CD4-positive, alpha-beta T cell treated with Interleukin-4 for 4 hours (primary cell): Measurements from ENCODE around the gene CHTF8.
"Not testable (repeated sequence)": the region's sequence is repeated elsewhere in the genome, so short reads cannot be mapped to it uniquely, and the experiment has no call there.

ENCODE experiments used
- DNase-seq: peaks from one replicate; pipeline ENCODE4 v3.0.0-alpha.2; 2020

CHTF8 gene

GRCh38 chr16:69138608-69139007, 6.2 kb upstream of the CHTF8 start:
- DNase-seq = no peak

DNA sequence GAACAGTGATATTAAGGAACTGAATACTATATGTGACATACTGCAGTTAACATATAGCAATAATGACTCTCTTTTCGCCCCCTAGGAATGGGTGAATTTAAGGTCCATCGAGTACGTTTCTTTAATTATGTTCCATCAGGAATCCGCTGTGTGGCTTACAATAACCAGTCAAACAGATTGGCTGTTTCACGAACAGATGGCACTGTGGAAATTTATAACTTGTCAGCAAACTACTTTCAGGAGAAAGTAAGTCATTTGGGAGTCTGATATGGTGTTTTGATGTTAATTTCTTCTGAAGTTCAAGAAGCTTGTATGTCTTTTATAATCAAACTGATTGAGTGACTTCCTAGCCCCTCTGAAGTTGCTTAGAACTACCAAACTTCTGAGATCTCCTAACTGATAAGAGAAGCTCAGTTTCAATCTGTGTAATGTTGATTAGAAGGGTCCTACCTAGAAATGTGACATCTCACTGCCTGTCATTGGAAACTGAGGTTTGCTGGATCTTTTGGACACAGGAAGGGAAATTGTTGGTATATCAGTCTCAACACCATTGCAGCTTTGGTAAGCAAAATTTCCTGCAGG, 1.1 kb upstream of the CHTF8 start:
- no peak for DNase-seq

DNA sequence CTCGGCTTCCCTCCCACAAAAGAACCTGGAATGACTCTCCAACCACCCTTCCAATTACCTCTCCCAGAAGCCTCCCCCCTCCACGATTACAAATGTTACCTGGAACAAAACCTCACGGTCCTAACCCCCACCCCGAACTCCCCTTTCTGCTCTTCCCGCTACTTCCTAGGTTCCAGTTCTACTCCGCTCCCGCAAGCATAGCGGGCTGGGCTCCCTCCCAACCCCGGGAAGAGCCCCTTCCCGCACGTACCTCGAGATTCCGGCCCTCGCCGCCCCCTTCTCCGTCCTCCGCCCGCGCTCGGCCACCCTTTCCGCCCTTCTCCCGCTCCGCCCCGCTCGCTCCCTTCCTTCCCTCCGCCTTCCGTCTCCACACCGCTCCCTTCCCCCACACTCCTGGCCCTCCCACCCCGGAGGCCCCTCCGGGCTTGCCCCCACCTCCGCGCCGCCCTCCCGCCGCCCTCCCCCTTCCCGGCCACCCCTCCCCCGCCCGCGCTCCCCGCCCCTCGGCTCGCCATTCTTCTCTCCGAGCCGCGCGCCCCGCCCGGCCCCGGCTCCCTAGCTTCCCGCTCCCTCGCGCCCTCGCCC, 457 bp downstream of the CHTF8 start:
- peak; percentile 55 for DNase-seq

DNA sequence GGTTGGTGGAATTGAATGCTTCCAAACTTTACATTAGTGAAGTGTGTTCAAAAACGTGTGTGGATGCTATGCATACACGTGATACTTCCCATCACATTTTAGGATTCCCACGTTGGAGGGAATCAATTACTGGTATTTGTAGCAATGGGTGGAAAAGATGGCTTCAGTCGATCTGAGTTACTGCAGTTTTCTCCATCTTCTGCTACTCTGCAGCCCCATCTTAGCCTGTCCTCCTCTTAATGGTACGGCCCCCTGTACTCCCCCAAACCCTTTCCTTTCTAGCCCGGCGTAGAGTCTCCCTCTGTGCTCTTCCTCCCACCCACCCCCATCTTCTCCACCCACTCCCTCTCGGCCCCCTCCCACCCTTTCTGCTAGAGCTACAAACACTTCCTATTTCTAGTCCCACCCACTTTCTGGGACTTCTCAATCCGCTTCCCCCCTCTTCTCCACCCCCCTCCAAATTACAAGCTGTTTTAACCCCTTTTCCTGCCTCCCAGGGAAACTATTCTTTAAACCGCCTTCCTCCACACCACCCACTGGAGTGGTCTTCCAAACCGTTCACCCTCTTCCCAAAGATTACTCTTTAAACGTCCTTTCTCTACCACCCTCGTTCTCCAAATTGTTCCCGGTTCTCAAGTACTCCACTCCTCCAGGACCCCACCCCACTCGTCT, 1.1 kb downstream of the CHTF8 start:
- DNase-seq = no peak

GRCh38 chr16:69130461-69130860, 1.9 kb downstream of the CHTF8 start:
- no peak for DNase-seq

- DNase-seq = no peak
Measured at GRCh38 chr16:69127966-69128510, 4.3 kb downstream of the CHTF8 start.

DNA sequence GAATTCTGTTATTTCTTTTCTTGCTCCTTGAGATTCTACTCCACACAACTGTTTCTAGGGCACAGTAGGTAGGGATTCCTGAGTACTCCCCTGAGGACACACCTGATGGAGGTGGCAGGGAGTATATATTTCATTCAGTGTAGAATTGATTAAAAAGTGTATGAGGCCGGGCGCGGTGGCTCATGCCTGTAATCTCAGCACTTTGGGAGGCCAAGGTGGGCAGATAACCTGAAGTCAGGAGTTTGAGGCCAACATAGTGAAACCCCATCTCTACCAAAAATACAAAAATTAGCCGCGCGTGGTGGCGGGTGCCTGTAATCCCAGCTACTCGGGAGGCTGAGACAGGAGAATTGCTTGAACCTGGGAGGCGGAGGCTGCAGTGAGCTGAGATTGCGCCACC, 5.6 kb downstream of the CHTF8 start:
- not testable (repeated sequence) for DNase-seq

GRCh38 chr16:69126221-69126620, 6.2 kb downstream of the CHTF8 start:
- DNase-seq = no peak

DNA sequence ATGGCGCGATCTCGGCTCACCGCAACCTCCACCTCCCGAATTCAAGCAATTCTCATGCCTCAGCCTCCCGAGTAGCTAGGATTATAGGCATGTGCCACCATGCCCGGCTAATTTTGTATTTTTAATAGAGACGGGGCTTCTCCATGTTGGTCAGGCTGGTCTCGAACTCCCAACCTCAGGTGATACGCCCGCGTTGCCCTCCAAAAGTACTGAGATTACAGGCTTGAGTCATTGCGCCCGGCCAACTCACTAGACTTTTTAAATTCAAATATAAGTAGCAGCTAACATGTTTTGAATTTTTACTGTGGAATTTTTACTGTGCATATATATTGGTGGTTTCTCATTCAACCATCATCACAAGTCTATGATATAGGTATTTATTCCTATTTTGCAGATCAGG, 7.4 kb downstream of the CHTF8 start:
- not testable (repeated sequence) for DNase-seq

GRCh38 chr16:69124406-69124805, 8.0 kb downstream of the CHTF8 start:
- not testable (repeated sequence) for DNase-seq

DNA sequence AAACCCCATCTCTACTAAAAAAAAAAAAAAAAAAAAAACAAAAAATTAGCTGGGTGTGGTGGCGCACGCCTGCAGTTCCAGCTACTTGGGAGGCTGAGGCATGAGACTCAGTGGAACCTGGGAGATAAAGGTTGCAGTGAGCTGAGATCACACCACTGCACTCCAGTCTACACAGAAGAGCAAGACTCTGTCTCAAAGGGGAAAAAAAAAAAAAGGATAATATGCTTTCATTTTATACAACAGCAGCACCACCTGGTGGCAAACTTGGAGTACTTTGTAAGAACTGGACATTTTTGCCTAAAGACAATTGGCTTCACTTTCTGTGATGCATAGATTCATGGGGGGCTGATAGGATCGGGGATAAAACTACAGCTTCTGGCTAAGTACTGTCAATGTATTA, 8.5 kb downstream of the CHTF8 start:
- DNase-seq = peak; percentile 71

GRCh38 chr16:69120096-69120664, 12.2 kb downstream of the CHTF8 start:
- DNase-seq = no peak

- no peak for DNase-seq
Measured at GRCh38 chr16:69119536-69119935, 12.9 kb downstream of the CHTF8 start.

DNA sequence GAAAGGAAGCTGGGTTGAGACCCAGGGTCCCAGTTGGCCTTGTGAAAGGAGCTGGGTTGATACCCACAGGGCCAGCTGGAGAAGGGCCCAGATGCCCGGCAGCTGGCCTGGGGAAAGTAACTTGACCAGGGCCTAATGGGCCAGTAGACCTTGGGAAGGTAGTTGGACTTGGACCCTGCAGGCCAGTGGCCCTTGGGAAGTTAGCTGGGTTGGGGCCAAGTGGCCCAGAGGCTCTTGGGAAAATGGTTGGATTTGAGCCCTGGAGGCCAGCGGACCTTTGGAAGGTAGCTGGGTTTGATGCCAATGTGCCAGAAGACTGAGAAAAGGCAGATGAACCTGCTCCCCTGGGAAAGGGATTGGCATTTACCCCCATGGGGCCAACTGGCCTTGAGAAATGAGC, 13.4 kb downstream of the CHTF8 start:
- DNase-seq = no peak

GRCh38 chr16:69118468-69118867, 13.9 kb downstream of the CHTF8 start:
- DNase-seq = no peak

DNA sequence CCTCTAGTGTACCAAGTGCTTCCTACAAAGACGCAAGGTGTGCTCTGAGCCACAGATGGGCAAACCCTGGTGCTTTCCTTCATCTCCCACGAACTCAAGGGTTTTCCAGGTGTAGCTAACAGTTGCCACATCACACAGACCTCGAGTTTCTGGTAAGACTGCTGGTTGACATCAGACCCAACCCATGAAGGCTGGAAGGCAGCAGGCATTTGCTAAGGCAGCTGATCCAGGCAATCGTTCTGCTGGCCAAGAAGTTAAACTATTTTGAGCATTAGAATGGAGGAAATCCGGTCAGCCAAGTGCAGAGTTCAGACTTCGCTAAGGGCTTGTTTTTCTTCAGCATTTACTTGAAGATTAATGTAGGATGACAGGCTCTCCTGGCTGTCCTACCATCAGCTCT, 15.5 kb downstream of the CHTF8 start:
- no peak for DNase-seq

- DNase-seq = no peak
Measured at GRCh38 chr16:69116256-69116875, 16.0 kb downstream of the CHTF8 start.

- DNase-seq = no peak
Measured at GRCh38 chr16:69115837-69116236, 16.6 kb downstream of the CHTF8 start.

DNA sequence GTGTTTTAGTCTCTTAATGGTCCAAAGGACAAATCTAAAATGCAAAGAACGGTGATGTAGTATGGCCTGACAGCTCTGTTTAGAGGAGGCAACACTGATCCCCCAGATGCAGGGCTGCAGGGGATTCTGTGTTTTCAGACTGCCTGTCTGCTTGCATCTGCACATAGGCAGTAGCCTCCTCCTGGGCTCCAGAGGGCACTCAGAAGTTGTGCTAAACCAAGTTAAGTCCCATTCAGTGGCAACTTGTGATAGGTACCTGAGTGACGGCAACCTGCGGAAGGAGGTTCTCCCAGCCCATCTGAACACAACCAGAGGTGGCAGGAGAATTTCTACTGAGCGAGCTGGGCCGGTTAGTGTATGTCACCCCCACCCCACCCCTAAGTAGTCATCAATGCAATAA, 17.0 kb downstream of the CHTF8 start:
- no peak for DNase-seq

GRCh38 chr16:69114976-69115355, 17.4 kb downstream of the CHTF8 start:
- DNase-seq = no peak

- no peak for DNase-seq
Measured at GRCh38 chr16:69114346-69114975, 17.9 kb downstream of the CHTF8 start.

DNA sequence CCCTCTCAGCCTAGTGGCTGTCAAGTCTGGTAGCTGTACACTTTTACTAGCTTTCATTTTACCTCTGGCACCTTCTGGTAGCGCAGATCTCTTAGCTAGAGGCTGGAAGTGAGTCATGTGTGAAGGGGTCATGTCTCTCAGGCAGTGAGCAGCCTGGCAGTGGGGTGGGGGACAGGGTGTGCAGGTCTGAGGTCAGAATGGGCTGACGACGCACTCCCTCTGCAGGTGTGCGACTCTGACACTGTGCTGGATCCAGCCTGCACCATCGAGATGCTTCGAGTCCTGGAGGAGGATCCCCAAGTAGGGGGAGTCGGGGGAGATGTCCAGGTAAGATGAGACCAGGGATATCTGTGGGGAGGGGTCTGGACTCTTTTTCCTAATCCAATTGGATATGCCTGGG, 19.2 kb downstream of the CHTF8 start:
- DNase-seq = no peak
